Measurements from ENCODE around the gene APOBR.
"Not testable (repeated sequence)": the region's sequence is repeated elsewhere in the genome, so short reads cannot be mapped to it uniquely, and the experiment has no call there.

APOBR gene

DNA sequence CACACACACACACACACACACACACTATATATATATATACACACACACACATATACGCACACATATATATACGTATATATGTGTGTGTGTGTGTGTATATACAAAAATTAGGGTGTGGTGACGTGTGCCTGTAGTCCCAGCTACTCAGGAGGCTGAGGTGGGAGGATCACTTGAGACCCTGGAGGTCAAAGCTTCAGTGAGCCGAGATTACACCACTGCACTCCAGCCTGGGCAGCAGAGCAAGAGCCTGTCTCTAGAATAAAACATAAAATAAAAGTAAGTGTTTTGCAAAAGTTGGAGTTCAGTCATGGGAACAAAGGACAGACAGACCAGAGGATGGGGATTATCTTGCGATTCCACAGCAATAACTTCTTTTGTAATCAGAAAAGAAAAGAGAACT, 33.5 kb downstream of the APOBR start:
- no peak for DNase-seq

DNA sequence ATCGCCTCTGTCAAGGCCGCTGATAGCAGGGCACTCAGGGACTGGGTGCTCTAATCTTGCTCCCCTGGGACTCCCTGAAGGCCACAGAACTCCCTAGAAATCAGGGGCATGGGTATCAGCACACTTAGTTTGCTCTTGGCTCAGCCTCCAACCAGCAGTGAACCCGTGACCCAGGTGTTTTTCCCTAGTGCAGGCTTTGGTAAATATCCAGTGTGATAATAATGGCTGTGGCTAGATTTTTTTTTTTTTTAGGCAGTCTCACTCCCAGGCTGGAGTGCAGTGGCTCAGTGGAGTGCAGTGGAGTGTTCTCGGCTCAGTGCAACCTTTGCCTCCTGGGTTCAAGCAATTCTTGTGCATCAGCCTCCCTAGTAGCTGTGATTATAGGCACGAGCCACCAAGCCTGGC, 34.0 kb downstream of the APOBR start:
- DNase-seq = no peak

GRCh38 chr16:28529124-28529523, 34.7 kb downstream of the APOBR start:
- no peak for DNase-seq

- DNase-seq = no peak
Observed at GRCh38 chr16:28531777-28532744, 37.6 kb downstream of the APOBR start.

GRCh38 chr16:28532940-28533647, 38.7 kb downstream of the APOBR start:
- DNase-seq = no peak

- DNase-seq = no peak
Observed at GRCh38 chr16:28534542-28535373, 40.3 kb downstream of the APOBR start.

DNA sequence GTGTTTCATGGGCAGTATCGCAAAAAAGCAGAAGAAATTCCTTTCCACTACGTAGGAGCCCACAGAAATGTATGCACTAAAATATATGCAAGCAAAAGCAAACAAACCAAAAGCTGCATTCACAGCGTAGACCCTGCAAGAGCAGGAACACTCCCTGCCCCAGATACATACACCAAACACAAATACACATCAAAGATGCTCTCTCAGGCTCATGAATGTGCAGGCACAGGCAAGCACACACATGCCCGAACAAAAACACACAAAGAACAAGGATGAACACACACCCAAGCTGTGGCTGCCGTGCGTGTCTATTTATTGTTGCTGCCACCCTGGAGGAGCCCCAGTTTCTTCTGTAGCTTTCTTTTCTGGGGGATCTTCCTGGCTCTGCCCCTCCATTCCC, 42.6 kb downstream of the APOBR start:
- no peak for DNase-seq

DNA sequence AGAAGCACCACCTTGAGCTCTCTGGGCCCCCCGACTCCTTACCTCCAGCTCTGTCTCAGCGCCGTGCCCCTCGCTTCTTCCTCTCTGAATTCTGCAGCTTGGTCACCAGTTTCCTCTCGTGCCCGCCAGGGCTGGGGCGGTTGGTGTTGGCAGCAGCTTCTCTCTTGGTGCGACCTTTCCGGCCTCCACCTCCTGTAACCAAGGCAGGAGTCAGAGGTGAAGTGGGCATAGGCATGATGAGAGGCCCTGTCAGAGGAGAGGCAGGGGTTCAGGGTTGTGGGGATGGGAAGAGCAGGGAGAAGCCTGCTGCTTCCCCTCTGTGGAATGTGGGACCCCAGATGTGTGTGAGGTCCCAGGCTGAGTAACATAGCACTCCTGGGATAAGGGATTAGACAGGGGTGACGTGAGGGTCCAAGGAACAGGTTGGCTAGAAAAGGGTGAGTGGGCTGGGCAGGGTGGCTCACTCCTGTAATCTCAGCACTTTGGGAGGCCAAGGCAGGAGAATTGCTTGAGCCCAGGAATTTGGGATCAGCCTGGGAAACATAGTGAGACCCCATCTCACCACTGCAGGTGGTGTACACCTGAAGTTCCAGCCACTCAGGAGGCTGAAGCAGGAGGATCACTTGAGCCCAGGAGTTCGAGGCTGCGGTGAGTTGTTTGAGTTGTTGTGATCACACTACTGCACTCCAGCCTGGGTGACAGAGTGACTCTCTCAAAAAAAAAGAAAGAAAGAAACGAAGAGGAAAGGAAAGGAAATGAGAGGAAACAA, 43.7 kb downstream of the APOBR start:
- no peak for DNase-seq

GRCh38 chr16:28538733-28539596, 44.5 kb downstream of the APOBR start, which contains the start of gene NUPR1:
TSS of gene NUPR1 (minus strand) at chr16:28538974. CDS start at chr16:28538907, 67 bp downstream.
- DNase-seq = no peak

- DNase-seq = no peak
Observed at GRCh38 chr16:28540346-28540745, 45.9 kb downstream of the APOBR start.

DNA sequence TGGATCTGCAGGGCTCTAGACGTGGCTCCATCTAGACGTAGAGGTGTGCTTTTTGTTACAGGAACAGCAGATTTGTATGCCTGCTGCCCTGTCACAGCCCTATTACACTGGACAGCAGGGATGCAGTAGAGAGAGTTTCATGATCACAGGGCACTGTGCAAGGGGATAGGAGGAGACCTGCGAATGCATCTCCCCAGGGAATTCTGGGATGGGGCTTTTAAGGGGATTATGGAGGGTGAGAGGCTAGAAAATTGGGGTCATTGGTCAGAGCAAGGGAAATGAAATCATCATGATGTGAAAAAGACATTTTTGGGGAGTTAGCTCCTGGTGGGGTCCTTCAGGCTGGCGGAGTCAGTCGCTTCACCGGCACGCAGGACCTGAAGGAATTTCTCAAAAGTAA, 48.2 kb downstream of the APOBR start:
- DNase-seq = no peak

DNA sequence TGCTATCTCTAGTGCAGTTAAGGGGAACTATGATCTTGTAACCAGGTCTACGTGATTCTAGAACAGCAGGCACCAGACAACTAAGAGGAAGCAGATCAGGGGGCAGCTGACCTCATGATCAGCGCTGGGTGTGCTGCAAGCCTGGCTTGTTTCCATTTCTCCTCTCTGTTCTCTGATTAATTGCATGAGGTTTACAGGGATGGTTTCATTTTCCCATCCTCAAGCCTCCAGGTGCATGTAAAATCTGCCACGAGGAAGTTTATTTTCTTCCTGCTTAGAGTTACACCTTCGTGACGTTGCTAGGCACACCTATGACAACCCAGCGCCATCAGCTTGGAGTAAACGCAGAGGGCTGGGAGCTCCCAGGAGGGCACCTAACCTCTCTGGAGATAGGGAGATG, 48.6 kb downstream of the APOBR start:
- DNase-seq = no peak

DNA sequence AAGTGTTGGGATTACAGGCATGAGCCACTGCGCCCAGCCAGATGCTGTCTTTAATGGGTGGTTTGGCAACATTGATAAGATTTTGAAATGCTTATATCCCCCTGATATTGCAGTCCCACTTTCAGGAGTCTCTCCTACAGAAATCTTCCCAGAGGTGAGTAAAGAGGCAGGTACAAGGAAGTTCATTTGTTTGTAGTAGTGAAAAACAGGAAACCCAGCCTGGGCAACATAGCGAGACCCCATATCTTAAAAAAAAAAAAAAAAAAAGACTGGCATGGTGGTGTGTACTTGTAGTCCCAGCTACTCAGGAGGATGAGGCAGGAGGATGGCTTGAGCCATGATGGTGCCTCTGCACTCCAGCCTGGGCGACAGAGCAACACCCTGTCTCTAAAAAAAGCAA, 50.6 kb downstream of the APOBR start:
- no peak for DNase-seq

DNA sequence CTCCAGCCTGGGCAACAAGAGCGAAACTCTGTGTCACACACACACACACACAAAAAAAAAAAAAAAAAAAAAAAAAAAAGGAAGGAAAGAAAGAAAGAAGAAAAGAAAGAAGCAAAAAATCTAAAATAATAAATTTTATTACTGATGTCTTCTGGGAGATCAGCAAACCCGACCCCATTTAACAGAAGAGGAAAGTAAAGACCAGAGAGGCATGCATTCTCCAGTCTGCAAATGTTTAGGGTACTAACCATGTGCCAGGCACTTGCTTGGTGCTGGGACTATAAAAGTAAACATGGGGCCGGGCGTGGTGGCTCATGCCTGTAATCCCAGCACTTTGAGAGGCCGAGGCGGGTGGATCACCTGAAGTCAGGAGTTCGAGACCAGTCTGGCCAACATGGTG, 51.5 kb downstream of the APOBR start:
- not testable (repeated sequence) for DNase-seq

DNA sequence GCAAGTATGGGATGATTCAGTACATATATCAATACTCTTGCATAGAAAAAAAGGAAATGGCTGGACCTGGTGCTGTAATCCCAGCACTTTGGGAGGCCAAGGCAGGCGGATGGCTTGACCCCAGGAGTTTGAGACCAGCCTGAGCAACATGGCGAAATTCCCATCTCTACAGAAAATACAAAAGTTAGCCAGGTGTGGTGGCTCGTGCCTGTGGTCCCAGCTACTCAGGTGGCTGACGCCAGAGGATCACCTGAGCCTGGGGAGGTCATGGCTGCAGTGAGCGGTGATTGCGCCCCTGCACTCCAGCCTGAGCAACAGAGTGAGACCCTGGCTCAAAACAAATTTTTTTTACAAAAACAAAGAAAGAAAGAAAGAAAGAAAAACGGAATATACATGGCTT, 52.2 kb downstream of the APOBR start:
- DNase-seq = no peak

- DNase-seq = no peak
Observed at GRCh38 chr16:28548306-28548802, 53.9 kb downstream of the APOBR start.
